Endothelial cell of umbilical vein (primary cell): ENCODE results near the gene RUVBL1. TPM values are rescaled to one million over a fixed set of nuclear protein-coding genes. Genes with fewer than 3 reads are reported as not detected.

Source experiments
- BruUV-seq: library from RNA; stranded (reverse); fragments of 400-500 nt; replicated peaks from 2 replicates; lab custom pipeline; 2021; lab: Mats Ljungman, UMichigan
- CTCF ChIA-PET: fragments of 300-600, 350-600 bp; sonication (Branson Sonifier 250); formaldehyde crosslinking; loops from one replicate; lab custom pipeline; 2021; ENCODE audit warnings: antibody characterized with exemption, inconsistent platforms; lab: Charles Lee
- POLR2A ChIA-PET: fragments of 300-600, 350-600 bp; sonication (Branson Sonifier 250); formaldehyde crosslinking; loops from one replicate; lab custom pipeline; 2021; ENCODE audit warnings: antibody characterized with exemption, inconsistent platforms; lab: Charles Lee
- DNase-seq: peaks from one replicate; pipeline ENCODE4 v3.0.0-alpha.2; 2011; ENCODE audit warnings: low read depth, low spot score
- FAIRE-seq: peaks from 2 replicates; lab custom pipeline; 2011; peaks lifted over from hg19 to GRCh38; lab: Jason Lieb, UNC
- H2AFZ ChIP-seq: 2 replicates; pipeline ENCODE4 v1.6.0; 2012; ENCODE audit warnings: low read depth, low read length, control low read depth, inconsistent platforms
- H3K27ac ChIP-seq: 2 replicates; pipeline ENCODE4 v1.5.1; 2011; ENCODE audit warnings: low read depth, mild to moderate bottlenecking, control low read depth, low read length, moderate library complexity; ENCODE audit not compliant: insufficient read depth
- H3K27me3 ChIP-seq, 2 experiments: 2 replicates each; pipeline versions ENCODE4 v1.6.0 to v1.6.1; 2011; ENCODE audit warnings: low read length in 2 of 2, mixed read lengths in 1 of 2; ENCODE audit not compliant: control insufficient read depth in 2 of 2, insufficient read depth in 2 of 2
- H3K36me3 ChIP-seq, 2 experiments: 2 replicates in 1 of 2; 3 replicates in 1 of 2; pipeline ENCODE4 v1.5.1; 2011; ENCODE audit warnings: low read length in 2 of 2, mild to moderate bottlenecking in 1 of 2, moderate library complexity in 1 of 2; ENCODE audit not compliant: control insufficient read depth in 2 of 2, insufficient read depth in 2 of 2; ENCODE audit errors: extremely low read depth in 1 of 2
- H3K4me1 ChIP-seq: 3 replicates; pipeline ENCODE4 v1.5.1; 2011; ENCODE audit warnings: mild to moderate bottlenecking, low read length; ENCODE audit not compliant: control insufficient read depth, insufficient read depth; ENCODE audit errors: extremely low read depth
- H3K4me2 ChIP-seq: 2 replicates; pipeline ENCODE4 v1.6.1; 2011; ENCODE audit warnings: low read length, control low read depth, mixed read lengths; ENCODE audit not compliant: insufficient read depth
- H3K4me3 ChIP-seq, 3 experiments: fragments of 200-600 bp in 1 of 3; sonication (generic), shearing (Covaris generic) in 1 of 3; replicated peaks in 1 of 3; 2 replicates each; pipeline ENCODE4 v1.5.1; 2011 to 2016; ENCODE audit warnings: control low read depth in 3 of 3, low read length in 3 of 3, mild to moderate bottlenecking in 2 of 3, inconsistent platforms in 1 of 3, low read depth in 1 of 3, moderate library complexity in 1 of 3; ENCODE audit not compliant: insufficient read depth in 1 of 3
- H3K79me2 ChIP-seq: 2 replicates; pipeline ENCODE4 v1.6.0; 2012; ENCODE audit warnings: low read length, inconsistent platforms; ENCODE audit not compliant: control insufficient read depth, insufficient read depth
- H3K9ac ChIP-seq: replicated peaks from 2 replicates; pipeline ENCODE3; 2011; ENCODE audit warnings: low read length, control low read depth; ENCODE audit not compliant: insufficient read depth; ENCODE audit errors: extremely low read depth
- H3K9me1 ChIP-seq: replicated peaks from 3 replicates; pipeline ENCODE4 v1.6.0; 2011; ENCODE audit warnings: mild to moderate bottlenecking, low read length; ENCODE audit not compliant: control insufficient read depth, insufficient read depth; ENCODE audit errors: extremely low read depth
- H3K9me3 ChIP-seq: replicated peaks from 2 replicates; pipeline ENCODE4 v1.5.1; 2012; ENCODE audit warnings: low read length, inconsistent platforms; ENCODE audit not compliant: control insufficient read depth, insufficient read depth
- H4K20me1 ChIP-seq: replicated peaks from 2 replicates; pipeline ENCODE3; 2011; ENCODE audit warnings: mild to moderate bottlenecking, low read length; ENCODE audit not compliant: control insufficient read depth, insufficient read depth; ENCODE audit errors: extremely low read depth
- CTCF ChIP-seq, 2 donors: IDR thresholded peaks; 1 replicate in 1 of 2; 2 replicates in 1 of 2; pipeline ENCODE4 v1.5.1; 2011; ENCODE audit warnings: low read length in 2 of 2, mild to moderate bottlenecking in 2 of 2, moderate library complexity in 2 of 2, control low read depth in 1 of 2, inconsistent platforms in 1 of 2, low read depth in 1 of 2; ENCODE audit not compliant: insufficient read depth in 1 of 2; ENCODE audit errors: extremely low read depth in 1 of 2
- EZH2 ChIP-seq: IDR thresholded peaks from 2 replicates; pipeline ENCODE4 v1.6.1; 2012; ENCODE audit warnings: borderline replicate concordance, low read depth, mild to moderate bottlenecking, moderate library complexity, low read length, inconsistent platforms; ENCODE audit not compliant: severe bottlenecking
- FOS ChIP-seq: IDR thresholded peaks from 2 replicates; pipeline ENCODE4 v1.6.1; 2011; ENCODE audit warnings: mild to moderate bottlenecking, low read length, moderate library complexity, borderline replicate concordance; ENCODE audit not compliant: insufficient read depth
- GATA2 ChIP-seq: IDR thresholded peaks from 2 replicates; pipeline ENCODE4 v1.7.0; 2011; ENCODE audit warnings: low read depth, mild to moderate bottlenecking, moderate library complexity, mixed read lengths, low read length; ENCODE audit not compliant: insufficient read length, insufficient read depth
- JUN ChIP-seq: IDR thresholded peaks from 2 replicates; pipeline ENCODE4 v1.6.1; 2011; ENCODE audit warnings: borderline replicate concordance, low read depth; ENCODE audit not compliant: insufficient read length, insufficient read depth
- MAX ChIP-seq: IDR thresholded peaks from 2 replicates; pipeline ENCODE4 v1.6.1; 2011; ENCODE audit not compliant: insufficient read depth, insufficient read length
- MYC ChIP-seq: IDR thresholded peaks from one replicate; pipeline ENCODE4 v1.6.1; 2011; ENCODE audit warnings: mild to moderate bottlenecking, low read depth, low read length
- POLR2A ChIP-seq: IDR thresholded peaks from 2 replicates; pipeline ENCODE4 v1.6.1; 2012; ENCODE audit warnings: low read depth, mild to moderate bottlenecking, control low read depth, low read length
- POLR2AphosphoS5 ChIP-seq: IDR thresholded peaks from 2 replicates; pipeline ENCODE4 v1.6.1; 2012; ENCODE audit warnings: low read depth, mild to moderate bottlenecking, control low read depth, low read length, moderate library complexity; ENCODE audit not compliant: insufficient read depth
- dilution Hi-C: fragments of 300-500 bp; cut with MboI; formaldehyde crosslinking; loops from one replicate; pipeline ENCODE4 v1.15.0; 2019; ENCODE audit warnings: low sequenced_read_pairs; ENCODE audit not compliant: extremely low pct_ligation_motif_present
- intact Hi-C: fragments of 100-400 bp; cut with micrococcal nuclease; formaldehyde crosslinking; loops from one replicate; pipeline ENCODE4 v1.10.0; 2022
- polyA plus RNA-seq, 4 experiments: library from polyadenylated mRNA; depleted of rRNA in 3 of 4; stranded (reverse) in 3 of 4; unstranded in 1 of 4; fragments of >200 nt; gene quantifications; 2 replicates each; pipeline versions ENCODE4 v1.2.1 to v1.2.3, GENCODE V29; 2011 to 2012; ENCODE audit warnings: missing spikeins in 1 of 4
- total RNA-seq: library from RNA; stranded (reverse); gene quantifications from 2 replicates; pipeline ENCODE4 v1.2.3, GENCODE V29; 2021

Gene RUVBL1
- total and polyA plus RNA-seq, 2 donors (not counting 3 experiments of a cell fraction or from before 2014, with no cell fraction given), result 52.5 to 58.5 TPM

GRCh38 chr3:128131897-128132646 is 8.5 kb upstream of the RUVBL1 start:
- no peak overlapping the region for H2AFZ ChIP-seq
- H3K4me2 ChIP-seq, result no peak overlapping the region
- ChIA-PET POLR2A (no interaction called here), CTCF (interaction anchor here (0.8 to 3.7 kb wide), 7 partner anchors 9 to 557 kb away, joined by 3 to 273 read pairs (median 32); no protein-coding TSS in a partner anchor)
- H3K27ac ChIP-seq, result no peak overlapping the region
- no peaks in the 10 kb centered on the region for H4K20me1 ChIP-seq
- FAIRE-seq (no peak), DNase-seq (no peak)
- H3K79me2 ChIP-seq, result no peaks in the 10 kb centered on the region
- no TSS peak for BruUV-seq
- dilution Hi-C loops (no loop called here), intact Hi-C loops (loop anchor here (5.0 kb wide), 1 partner anchor 480 kb away; no protein-coding TSS in a partner anchor)
- H3K9me3 ChIP-seq, result no peaks in the 10 kb centered on the region
- H3K9ac ChIP-seq, result no peak overlapping the region
- H3K27me3 ChIP-seq, result peaks cover 7% of the 10 kb centered on the region in 2 experiments
- H3K4me3 ChIP-seq, result no peak overlapping the region
- no peaks in the 10 kb centered on the region for H3K4me1 ChIP-seq
- no peaks in the 10 kb centered on the region for H3K9me1 ChIP-seq
- no peak for TF ChIP-seq FOS
- TF ChIP-seq MYC, result no peak
- TF ChIP-seq MAX, result no peak
- TF ChIP-seq EZH2, result no peak
- TF ChIP-seq GATA2, result no peak
- TF ChIP-seq JUN, result no peak
- TF ChIP-seq POLR2A, result no peak
- TF ChIP-seq CTCF (IDR thresholded peaks at IDR 0.05; ENCODE audit: extremely low read depth in 1 of 2, insufficient read depth in 1 of 2, low read depth in 1 of 2, low read length in 2 of 2), result no peak
- TF ChIP-seq POLR2AphosphoS5, result no peak
- no peaks in the 10 kb centered on the region for H3K36me3 ChIP-seq
